ENCODE measurements around the gene PIGB.
"Not testable (repeated sequence)": the region's sequence is repeated elsewhere in the genome, so short reads cannot be mapped to it uniquely, and the experiment has no call there.

PIGB gene

DNA sequence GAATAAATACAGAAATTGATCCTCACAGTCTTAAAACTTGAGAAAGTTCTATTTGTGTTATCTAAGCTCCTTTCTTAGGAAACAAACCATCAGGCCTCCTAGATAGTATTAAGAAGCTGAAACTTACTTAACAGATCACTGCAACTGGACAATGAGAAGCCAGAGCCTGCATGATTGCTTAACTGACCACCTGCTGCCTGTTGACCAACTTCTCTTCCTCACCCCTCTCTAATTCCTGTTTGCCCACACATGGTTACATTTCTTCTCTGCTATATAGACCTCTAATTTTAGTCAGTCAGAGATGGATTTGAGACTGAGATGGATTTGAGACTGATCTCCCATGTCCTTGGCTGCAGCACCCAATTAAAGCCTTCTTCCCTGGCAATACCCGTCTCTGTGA is 75.7 kb downstream of the PIGB start:
- Histone ChIP-seq H3K27ac (ENCODE audit: low read length) (no peak overlapping the region), H4K20me1 (ENCODE audit: insufficient read depth, low read length) (no peaks in the 10 kb centered on the region), H3K4me2 (ENCODE audit: low read length) (no peak overlapping the region)

DNA sequence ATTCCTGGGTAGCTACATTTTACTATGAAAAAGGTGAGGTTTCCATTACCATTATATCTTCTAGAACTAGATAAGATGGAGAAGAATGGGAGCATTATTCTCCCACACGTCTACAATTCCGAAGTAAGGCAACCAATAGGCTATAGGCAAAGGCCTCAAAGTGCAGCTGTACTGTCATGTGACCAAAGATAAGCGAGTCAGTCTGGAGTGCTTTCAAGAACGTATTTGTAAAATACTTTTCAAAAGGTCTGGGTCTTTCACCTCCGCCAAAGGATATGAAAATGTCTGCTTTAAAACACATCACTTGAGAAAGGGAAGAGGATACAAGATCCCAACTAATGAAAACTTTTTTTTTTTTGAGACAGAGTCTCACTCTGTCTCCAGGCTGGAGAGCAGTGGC is 79.2 kb downstream of the PIGB start:
- H4K20me1 ChIP-seq (ENCODE audit: insufficient read depth, low read length), result no peaks in the 10 kb centered on the region
- H3K27me3 ChIP-seq (ENCODE audit: low read depth, low read length), result no peaks in the 10 kb centered on the region
- H3K4me3 ChIP-seq (ENCODE audit: low read length), result no peak overlapping the region
- H3K79me2 ChIP-seq (ENCODE audit: low read length), result no peaks in the 10 kb centered on the region
- peaks cover 2% of the 10 kb centered on the region for H3K36me3 ChIP-seq (replicated peaks; ENCODE audit: low read depth, low read length)
- H3K9ac ChIP-seq (ENCODE audit: low read length), result no peak overlapping the region
- H2AFZ ChIP-seq (ENCODE audit: low read depth, low read length), result no peak overlapping the region
- no peak overlapping the region for H3K27ac ChIP-seq (ENCODE audit: low read length)
- no peaks in the 10 kb centered on the region for H3K9me3 ChIP-seq (ENCODE audit: insufficient read depth, low read length)
- no peak overlapping the region for H3K4me2 ChIP-seq (ENCODE audit: low read length)
- peaks cover under 1% of the 10 kb centered on the region; the same call in 1 of the 2 replicates for H3K4me1 ChIP-seq (ENCODE audit: low read length)
- TF ChIP-seq, protein P1, sequence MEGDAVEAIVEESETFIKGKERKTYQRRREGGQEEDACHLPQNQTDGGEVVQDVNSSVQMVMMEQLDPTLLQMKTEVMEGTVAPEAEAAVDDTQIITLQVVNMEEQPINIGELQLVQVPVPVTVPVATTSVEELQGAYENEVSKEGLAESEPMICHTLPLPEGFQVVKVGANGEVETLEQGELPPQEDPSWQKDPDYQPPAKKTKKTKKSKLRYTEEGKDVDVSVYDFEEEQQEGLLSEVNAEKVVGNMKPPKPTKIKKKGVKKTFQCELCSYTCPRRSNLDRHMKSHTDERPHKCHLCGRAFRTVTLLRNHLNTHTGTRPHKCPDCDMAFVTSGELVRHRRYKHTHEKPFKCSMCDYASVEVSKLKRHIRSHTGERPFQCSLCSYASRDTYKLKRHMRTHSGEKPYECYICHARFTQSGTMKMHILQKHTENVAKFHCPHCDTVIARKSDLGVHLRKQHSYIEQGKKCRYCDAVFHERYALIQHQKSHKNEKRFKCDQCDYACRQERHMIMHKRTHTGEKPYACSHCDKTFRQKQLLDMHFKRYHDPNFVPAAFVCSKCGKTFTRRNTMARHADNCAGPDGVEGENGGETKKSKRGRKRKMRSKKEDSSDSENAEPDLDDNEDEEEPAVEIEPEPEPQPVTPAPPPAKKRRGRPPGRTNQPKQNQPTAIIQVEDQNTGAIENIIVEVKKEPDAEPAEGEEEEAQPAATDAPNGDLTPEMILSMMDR (IDR thresholded peaks at IDR 0.05; ENCODE audit: low read depth, low read length), result no peak
- TF ChIP-seq EZH2phosphoT487 (IDR thresholded peaks at IDR 0.05; ENCODE audit: low read depth), result no peak

More for the DNA sequence above, 75.7 kb downstream of the PIGB start:
- Histone ChIP-seq H3K9ac (ENCODE audit: low read length) (no peak overlapping the region), H3K36me3 (replicated peaks; ENCODE audit: low read depth, low read length) (peaks cover 2% of the 10 kb centered on the region), H2AFZ (ENCODE audit: low read depth, low read length) (no peak overlapping the region), H3K27me3 (ENCODE audit: low read depth, low read length) (no peaks in the 10 kb centered on the region), H3K9me3 (ENCODE audit: insufficient read depth, low read length) (no peaks in the 10 kb centered on the region), H3K79me2 (ENCODE audit: low read length) (no peaks in the 10 kb centered on the region), H3K4me1 (ENCODE audit: low read length) (no peaks in the 10 kb centered on the region), H3K4me3 (ENCODE audit: low read length) (no peak overlapping the region)
- TF ChIP-seq EZH2phosphoT487 (IDR thresholded peaks at IDR 0.05; ENCODE audit: low read depth), result no peak
- TF ChIP-seq, protein P1 (IDR thresholded peaks at IDR 0.05; ENCODE audit: low read depth, low read length), result no peak

DNA sequence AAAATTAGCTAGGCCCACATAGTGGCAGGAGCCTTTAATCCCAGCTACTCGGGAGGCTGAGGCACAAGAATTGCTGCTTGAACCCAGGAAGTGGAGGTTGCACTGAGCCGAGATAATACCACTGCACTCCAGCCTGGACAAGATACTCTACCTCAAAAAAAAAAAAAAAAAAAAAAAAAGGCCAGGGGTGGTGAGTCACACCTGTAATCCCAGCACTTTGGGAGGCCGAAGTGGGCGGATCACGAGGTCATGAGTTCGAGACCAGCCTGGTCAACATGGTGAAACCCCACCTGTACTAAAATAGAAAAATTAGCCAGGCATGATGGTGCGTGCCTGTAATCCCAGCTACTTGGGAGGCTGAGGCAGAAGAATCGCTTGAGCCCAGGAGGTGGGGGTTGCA is 81.0 kb downstream of the PIGB start:
- not testable (repeated sequence) for H3K27me3 ChIP-seq (ENCODE audit: low read depth, low read length); H3K4me2 ChIP-seq (ENCODE audit: low read length); H3K27ac ChIP-seq (ENCODE audit: low read length); H3K4me3 ChIP-seq (ENCODE audit: low read length); H4K20me1 ChIP-seq (ENCODE audit: insufficient read depth, low read length); H3K79me2 ChIP-seq (ENCODE audit: low read length); H3K4me1 ChIP-seq (ENCODE audit: low read length); H3K36me3 ChIP-seq (replicated peaks; ENCODE audit: low read depth, low read length); H3K9ac ChIP-seq (ENCODE audit: low read length); H2AFZ ChIP-seq (ENCODE audit: low read depth, low read length); H3K9me3 ChIP-seq (ENCODE audit: insufficient read depth, low read length)

DNA sequence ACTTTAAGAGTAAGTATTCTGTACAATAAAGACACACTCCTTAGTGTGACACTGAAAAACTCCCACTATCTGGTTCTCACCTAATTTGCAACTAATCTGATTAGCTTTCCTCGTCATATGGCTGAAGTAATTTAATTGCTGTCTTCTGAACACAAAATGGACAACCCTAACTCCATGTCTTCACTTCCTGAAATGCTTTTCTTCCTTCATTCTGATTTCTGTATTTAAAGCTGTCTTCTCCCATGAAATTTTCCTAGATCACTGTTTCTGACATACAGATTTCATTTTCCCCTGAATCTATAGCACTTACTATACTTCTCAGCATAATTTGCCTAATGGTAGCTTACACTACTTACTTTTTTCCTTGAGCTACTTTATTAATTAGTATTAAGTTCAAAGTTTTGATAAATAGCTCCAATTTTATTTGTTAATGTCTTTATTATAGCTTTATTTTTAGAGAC is 82.8 kb downstream of the PIGB start:
- no peaks in the 10 kb centered on the region for H3K9me3 ChIP-seq (ENCODE audit: insufficient read depth, low read length)
- H3K9ac ChIP-seq (ENCODE audit: low read length), result no peak overlapping the region
- no peaks in the 10 kb centered on the region for H3K79me2 ChIP-seq (ENCODE audit: low read length)
- H3K27ac ChIP-seq (ENCODE audit: low read length), result no peak overlapping the region
- peaks cover 7% of the 10 kb centered on the region for H3K4me1 ChIP-seq (ENCODE audit: low read length)
- no peak overlapping the region for H3K4me3 ChIP-seq (ENCODE audit: low read length)
- H3K27me3 ChIP-seq (ENCODE audit: low read depth, low read length), result no peaks in the 10 kb centered on the region
- no peaks in the 10 kb centered on the region for H3K36me3 ChIP-seq (replicated peaks; ENCODE audit: low read depth, low read length)
- H2AFZ ChIP-seq (ENCODE audit: low read depth, low read length), result no peak overlapping the region
- H4K20me1 ChIP-seq (ENCODE audit: insufficient read depth, low read length), result no peaks in the 10 kb centered on the region
- TF ChIP-seq, protein P1 (IDR thresholded peaks at IDR 0.05; ENCODE audit: low read depth, low read length), result no peak
- TF ChIP-seq EZH2phosphoT487 (IDR thresholded peaks at IDR 0.05; ENCODE audit: low read depth), result no peak
- H3K4me2 ChIP-seq (ENCODE audit: low read length), result no peak overlapping the region

DNA sequence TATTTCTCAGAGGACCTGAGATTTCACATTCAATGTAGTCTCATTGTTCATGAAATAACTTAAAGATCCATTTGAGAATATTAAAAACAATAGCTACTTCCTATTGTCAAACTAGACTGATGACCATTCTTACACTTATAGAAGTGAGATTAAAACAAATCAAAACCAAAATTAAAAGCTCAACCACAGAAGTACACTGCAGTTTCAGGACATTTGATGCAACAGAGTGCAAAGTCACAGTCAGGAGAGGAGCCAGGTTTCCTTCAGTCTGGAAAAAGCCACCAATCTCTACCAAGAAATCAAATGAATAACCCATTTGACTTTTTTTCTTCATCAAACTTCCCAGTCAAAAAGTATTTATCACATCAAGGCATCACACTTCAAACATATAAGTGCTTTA is 83.7 kb downstream of the PIGB start:
- Histone ChIP-seq H3K79me2 (ENCODE audit: low read length) (no peaks in the 10 kb centered on the region), H3K9ac (ENCODE audit: low read length) (no peak overlapping the region), H3K4me1 (ENCODE audit: low read length) (peaks cover 10% of the 10 kb centered on the region), H3K4me3 (ENCODE audit: low read length) (no peak overlapping the region), H3K36me3 (replicated peaks; ENCODE audit: low read depth, low read length) (no peaks in the 10 kb centered on the region), H3K27me3 (ENCODE audit: low read depth, low read length) (no peaks in the 10 kb centered on the region), H2AFZ (ENCODE audit: low read depth, low read length) (no peak overlapping the region), H4K20me1 (ENCODE audit: insufficient read depth, low read length) (no peaks in the 10 kb centered on the region), H3K27ac (ENCODE audit: low read length) (no peak overlapping the region), H3K4me2 (ENCODE audit: low read length) (no peak overlapping the region), H3K9me3 (ENCODE audit: insufficient read depth, low read length) (no peaks in the 10 kb centered on the region)
- TF ChIP-seq, protein P1 (IDR thresholded peaks at IDR 0.05; ENCODE audit: low read depth, low read length), result no peak
- TF ChIP-seq EZH2phosphoT487 (IDR thresholded peaks at IDR 0.05; ENCODE audit: low read depth), result no peak
